ENCODE data around the gene MCHR1.
"Not testable (repeated sequence)": the region's sequence is repeated elsewhere in the genome, so short reads cannot be mapped to it uniquely, and the experiment has no call there.

Gene MCHR1

DNA sequence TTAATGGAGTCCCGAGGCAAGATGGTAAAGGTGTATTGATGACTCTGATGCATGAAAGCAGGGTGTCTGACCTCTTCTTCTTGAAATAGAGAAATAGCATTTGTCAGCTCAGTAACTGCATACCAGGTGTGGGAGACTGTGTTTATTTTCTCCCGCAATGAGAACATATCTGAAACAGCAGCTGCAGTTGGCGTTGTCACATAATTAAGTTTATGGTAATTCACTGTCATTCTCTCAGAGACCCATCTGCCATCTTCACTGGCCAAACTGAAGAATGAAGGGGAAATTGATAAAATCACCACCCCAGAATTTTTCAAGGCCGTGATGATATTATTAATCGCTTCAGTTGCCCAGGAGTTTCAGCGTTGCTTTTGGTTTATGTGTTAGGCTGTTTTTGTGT is 20.1 kb upstream of the MCHR1 start:
- DNase-seq = no peak

DNA sequence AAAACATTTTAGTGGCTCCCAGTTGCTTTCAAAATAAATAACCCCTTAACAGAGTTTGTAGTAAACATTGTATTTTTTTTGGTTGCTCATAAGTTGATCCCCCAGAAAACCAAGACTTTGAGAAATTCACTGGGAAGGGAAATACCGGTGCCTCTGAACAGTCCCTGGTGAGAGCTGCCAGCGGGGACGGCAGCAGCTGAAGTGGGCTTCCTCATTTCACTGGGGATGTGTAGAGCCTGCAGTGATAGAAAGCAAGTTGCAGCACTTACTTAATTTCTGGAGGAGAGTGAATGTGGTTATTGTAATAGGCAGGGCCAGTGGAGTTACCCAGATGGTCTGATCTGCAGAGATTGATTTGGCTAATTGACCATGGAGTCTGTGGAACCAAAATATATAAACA is 18.6 kb upstream of the MCHR1 start:
- no peak for DNase-seq

DNA sequence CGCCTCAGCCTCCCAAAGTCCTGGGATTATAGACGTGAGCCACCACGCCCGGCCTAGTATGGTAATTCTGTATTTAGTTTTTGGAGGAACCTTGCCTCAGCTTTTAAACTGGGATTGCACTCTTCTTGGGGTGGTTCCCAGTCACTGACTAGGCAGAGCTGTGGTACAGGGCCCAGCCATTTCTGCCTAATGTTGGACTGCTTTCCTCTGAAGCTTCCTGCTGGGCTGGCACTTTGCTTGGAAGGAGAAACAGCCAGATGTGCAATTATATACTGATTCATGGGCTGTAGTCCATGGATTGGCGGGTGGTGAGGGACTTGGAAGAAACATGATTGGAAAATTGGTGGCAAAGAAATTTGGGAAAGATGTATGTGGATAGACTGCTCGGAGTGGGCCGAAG is 17.6 kb upstream of the MCHR1 start:
- no peak for DNase-seq

DNA sequence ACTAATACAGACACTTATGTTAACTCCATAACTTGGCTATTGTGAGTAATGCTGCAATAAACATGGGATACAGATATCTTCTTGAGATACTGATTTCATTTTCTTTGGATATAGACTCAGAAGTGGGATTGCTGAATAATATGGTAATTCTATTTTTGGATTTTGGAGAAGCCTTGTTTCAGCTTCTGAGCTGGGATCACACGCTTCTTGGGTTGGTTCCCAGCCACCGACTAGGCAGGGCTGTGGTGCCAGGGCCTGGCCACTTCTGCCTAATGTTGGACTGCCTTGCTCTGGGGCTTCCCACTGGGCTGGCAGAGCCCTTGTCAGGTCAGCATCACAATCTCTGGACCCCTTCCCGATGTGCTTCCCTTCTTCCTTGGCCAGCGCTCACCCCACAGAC is 14.0 kb upstream of the MCHR1 start:
- no peak for DNase-seq

DNA sequence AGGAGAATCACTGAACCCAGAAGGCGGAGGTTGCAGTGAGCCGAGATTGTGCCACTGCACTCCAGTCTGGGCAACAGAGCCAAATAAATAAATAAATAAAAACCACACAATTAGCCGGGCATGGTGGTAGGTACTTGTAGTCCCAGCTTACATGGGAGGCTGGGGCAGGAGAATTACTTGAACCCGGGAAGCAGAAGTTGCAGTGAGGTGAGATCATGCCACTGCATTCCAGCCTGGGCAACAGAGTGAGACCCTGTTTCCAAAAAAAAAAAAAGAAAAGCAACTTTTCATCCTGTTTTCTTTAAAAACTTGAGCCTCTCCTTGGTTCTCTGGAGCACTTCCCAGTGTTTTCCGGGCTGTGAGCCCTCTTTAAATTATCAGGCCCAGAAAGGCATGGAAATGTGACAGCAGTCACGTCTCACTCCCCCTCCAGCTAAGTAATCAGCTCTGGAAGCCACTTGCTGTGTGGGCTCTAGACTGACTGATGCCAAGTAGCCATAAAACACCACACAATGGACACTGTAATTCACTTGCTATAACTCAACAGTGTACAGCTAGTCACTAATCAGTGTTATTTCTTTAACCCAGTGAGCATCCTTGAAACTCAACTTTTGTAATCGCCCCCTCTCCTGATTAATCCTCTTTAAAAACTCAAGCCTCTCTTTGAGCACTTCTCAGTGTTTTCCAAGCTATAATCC is 13.0 kb upstream of the MCHR1 start:
- DNase-seq = no peak

DNA sequence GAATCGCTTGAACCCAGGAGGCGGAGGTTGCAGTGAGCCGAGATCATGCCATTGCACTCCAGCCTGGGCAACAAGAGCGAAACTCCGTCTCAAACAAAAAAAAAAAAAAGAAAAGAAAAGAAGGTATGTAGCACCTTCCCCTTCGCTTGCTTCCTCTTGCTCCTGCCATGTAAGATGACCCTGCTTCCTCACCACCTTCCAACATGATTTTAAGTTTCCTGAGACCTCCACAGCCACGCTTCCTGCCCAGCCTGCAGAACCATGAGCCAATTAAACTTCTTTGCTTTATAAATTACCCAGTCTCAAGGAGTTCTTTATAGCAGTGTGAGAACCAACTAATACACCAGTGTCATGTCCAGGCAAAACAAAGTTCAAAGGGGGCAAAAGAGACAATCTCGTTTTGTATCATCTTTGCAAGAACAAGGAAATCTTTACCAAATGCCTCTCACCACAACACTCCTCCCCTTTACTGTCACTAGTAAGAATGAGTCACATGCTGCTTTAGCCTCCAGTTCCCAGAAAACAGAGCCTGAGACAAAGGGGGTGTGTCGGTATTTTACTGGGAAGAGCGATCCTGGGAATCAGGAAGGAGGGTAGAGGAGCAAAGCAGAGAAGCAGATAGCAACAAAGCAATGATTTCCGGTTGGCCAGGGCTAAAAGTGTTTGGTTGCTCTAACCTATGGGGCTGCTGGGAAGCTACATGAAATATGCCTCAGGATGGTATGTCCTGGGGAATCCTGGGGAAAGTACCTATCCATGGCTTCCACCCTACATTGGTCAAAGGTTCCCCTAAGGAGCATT is 10.5 kb upstream of the MCHR1 start:
- DNase-seq = no peak

DNA sequence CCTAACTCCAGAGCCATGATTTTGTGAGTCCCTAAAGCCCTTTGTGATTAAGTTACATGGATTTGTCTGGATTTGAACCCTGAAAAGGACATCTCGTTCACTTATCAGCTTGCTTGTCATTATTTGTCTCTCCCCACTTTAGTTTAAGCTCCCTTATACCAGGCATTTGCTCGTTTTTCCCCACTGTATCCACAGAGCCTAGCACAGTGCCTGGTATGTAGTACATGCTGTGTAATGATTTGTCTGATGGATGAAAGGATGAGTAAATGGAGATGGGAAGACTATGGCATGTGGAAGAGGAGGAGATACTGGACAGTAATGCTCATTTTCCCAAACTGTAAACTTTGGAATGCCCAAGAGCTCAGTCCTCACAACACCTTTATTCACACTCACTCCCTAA is 9.2 kb upstream of the MCHR1 start:
- DNase-seq = no peak

DNA sequence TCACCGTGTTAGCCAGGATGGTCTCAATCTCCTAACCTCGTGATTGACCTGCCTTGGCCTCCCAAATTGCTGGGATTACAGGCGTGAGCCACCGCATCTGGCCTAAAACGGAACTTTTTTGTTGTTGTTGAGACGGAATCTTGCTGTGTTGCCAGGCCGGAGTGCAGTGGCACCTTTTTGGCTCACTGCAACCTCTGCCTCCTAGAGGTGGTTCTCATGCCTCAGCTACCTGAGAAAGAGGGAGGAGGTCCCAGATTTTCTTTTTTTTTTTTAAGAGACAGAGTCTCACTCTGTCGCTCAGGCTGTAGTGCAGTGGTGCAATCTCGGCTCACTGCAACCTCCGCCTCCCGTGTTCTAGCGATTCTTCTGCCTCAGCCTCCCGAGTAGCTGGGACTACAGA is 7.9 kb upstream of the MCHR1 start:
- no peak for DNase-seq

DNA sequence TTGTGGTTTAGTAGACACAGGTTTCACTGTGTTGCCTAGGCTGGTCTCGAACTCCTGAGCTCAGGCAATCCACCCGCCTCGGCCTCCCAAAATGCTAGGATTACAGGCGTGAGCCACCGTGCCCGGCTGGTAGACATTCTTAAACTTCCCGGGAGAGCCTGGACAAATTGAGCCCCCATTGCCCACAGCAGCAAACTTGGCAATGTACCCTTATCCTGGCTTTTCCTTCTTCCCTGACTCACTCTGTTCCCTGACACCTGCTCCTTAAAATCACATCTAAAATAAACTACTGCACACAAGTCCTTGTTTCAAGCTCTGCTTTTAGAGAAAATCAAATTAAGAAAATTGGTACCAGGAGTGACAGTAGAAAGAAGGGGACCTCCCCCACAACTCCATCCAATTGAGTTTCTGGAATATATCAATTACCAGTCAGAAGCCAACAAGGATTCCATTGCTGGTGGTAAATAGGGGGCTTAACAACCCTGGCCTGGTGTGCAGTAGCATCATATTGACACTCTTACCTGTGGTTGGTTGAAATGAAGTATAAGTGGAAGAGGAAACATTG is 7.4 kb upstream of the MCHR1 start:
- no peak for DNase-seq

DNA sequence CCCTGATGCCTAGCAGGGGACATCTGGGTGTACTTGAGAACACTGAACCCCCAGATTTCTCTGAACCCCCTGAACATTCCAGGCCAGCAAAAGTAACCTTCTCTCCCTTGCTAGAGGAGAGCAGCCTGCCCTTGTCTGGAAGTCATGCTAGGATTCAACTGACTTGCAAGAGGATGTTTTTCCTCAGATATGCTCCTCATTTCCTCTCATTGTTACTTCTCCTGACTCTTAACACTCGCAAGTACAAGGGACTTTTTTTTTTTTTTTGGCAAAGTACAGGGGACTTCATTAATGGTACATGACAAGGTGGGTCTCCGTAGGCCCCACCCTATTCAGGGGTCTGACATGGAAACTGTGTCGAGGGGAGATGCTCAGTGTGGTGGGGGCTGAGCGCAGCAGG is 6.3 kb upstream of the MCHR1 start:
- no peak for DNase-seq

DNA sequence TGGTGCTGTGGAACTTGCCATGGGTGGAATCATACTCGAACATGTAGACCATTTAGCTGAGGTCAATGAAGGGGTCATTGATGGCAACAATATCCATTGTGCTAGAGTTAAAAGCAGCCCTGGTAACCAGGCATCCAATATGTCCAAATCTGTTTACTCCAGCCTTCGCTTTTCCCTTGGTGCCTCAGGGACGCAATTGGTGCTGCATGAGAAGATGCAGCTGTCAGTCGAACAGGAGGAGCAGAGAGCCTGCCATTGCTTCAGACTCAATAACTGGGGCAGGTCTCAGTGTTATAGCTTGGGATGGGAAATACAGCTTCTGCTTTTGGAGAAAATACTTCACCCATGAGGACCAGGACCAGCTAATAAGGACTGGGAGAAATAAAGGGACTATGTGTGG is 5.0 kb upstream of the MCHR1 start:
- no peak for DNase-seq

DNA sequence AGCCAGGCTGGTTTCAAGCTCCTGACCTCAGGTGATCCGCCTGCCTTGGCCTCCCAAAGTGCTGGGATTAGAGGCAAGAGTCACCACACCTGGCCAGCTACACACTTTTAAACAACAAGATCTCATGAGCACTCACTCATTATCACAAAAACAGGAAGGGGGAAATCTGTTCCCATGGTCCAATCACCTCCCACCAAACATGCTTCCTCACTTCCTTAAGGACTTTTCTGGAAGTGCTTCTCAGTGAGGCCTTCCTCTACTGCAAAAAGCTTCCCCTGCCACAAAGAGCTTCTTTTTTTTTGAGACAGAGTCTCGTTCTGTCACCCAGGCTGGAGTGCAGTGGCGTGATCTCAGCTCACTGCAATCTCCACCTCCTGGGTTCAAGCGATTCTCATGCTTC is 3.1 kb upstream of the MCHR1 start:
- DNase-seq = not testable (repeated sequence)

DNA sequence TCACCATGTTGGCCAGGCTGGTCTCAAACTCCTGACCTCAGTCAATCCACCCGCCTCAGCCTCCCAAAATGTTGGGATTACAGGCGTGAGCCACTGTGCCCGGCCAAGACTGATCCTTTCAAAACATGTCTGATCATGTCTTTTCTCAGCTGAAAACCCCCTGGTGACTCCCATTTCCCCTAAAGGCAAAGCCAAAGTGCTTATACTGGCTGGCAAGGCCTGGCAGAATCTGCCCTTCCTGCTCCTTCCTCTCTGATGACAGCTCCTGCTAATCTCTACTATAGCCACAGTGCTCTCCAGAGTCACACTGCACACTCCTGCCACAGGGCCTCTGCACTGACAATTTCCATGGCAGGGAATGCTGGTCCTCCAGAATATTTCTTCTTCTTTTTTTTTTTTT is 2.6 kb upstream of the MCHR1 start:
- no peak for DNase-seq

DNA sequence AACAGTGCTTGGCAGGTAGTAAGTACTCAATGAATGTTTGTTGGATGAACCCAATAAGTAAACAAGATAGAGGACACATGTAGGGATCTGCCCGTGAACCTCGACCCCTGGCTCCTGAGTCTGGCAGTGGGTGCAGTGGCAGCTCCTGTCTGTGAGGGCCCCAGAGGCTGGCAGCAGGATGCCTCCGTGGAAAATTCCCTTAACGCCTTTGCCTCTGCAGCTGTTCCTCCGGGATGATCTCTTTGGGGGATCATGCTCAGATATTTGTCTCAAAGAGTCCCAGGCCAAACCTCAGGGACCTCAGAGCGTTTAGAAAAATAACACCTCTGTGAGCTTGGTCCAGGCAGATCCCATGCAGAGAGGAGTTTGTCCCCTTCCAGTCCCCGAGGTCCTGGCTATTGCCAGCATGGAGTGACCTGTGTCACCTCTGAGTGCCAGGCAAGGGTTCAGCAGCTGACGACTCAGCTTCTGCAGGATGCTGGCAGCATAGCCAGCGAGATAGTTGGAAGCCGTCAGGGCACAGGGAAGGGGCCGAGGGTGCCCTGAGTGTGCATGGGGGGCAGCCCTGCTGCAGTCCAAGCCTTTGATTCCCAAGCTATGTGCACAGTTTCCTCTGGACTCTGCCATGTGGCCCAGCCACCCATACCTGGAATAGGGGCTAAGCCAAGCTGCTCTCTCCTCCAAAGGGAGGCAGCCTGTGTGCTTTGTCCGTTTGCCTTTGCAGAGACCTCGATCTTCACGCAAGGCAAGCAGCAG is 613 bp upstream of the MCHR1 start:
- DNase-seq = no peak

DNA sequence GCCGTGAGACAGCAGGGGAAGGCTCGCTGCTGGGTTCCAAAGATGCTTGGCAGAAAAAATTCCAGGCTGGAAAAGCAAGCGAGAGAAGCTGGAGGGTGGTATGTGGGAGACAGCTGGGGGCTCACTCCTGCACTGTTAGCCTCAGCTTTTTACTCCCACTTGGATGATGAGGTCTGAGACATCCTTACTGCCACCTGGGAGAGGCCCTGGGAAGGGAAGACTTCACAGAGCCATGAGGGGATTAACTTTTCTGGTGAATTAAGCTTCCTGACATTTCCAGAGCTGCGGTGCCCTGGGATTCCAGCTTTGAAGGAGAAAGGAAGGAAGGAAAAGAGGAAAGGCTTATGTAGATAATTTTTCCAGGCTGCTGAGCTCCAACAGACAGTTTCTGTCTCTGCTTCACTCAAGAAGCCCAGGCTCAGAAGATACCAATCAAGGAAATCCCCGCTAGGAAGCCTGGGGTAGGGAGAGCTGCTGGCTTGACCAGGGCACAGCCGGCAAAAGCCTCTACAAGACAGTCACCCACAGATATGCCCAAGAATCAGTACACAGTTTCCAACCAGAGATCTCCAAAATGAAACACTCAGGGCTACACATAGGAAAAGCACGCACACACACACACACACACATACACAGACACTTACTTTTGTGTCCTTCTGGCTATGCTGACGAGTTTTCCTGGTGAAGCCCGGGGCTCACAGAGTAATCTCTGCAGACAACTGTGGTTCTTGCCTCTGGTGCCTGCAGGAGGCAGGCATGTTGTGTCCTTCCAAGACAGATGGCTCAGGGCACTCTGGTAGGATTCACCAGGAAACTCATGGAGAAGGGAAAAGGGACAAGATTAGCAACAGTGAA is 907 bp downstream of the MCHR1 start:
- no peak for DNase-seq

DNA sequence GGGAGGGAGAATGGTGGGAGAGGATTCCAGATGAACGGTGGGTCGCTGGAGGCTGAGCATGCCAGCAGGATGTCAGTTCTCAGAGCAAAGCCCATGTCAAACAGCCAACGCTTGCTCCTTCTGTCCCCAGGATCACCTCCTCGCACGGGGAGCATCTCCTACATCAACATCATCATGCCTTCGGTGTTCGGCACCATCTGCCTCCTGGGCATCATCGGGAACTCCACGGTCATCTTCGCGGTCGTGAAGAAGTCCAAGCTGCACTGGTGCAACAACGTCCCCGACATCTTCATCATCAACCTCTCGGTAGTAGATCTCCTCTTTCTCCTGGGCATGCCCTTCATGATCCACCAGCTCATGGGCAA is 1.5 kb downstream of the MCHR1 start:
- DNase-seq = no peak

DNA sequence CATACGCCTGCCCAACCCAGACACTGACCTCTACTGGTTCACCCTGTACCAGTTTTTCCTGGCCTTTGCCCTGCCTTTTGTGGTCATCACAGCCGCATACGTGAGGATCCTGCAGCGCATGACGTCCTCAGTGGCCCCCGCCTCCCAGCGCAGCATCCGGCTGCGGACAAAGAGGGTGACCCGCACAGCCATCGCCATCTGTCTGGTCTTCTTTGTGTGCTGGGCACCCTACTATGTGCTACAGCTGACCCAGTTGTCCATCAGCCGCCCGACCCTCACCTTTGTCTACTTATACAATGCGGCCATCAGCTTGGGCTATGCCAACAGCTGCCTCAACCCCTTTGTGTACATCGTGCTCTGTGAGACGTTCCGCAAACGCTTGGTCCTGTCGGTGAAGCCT is 2.2 kb downstream of the MCHR1 start:
- no peak for DNase-seq

DNA sequence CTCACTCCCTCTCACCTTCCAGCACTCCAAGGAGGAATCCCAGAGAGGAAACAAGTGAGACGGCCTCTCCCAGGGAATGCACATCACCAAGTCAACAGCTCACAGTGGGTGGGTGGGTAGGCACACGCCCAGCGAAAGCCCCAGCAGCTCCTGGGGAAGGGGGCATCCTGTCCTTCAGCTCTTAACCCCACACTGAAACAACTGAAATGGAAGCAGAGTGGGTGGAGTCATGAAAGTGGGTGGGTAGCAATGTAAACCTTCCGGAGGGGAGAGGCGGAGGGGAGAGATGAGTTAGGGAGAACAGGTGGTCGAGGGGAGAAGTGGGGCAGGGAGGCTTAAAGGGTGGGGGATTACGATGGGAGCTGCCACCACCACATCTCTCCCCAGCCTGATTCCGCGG is 5.4 kb downstream of the MCHR1 start:
- no peak for DNase-seq

DNA sequence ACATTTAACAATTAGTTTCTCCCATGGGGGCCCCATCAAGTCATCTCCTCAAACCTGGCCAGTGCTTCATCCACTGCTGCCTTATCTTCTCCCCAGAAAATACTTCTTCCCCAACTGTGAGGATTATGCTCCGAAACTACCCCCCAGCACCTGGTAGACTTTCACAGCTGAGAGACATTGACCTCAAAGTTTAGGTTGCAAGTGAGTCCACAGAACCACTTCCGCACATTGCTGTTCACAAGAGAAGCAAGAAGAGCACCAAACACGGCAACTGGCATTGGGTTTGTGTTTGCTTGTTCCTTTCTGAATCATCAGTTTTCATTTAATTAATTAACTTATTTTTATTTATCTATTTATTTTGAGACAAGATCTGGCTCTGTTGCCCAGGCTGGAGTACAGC is 6.1 kb downstream of the MCHR1 start:
- peak; percentile 15 for DNase-seq

DNA sequence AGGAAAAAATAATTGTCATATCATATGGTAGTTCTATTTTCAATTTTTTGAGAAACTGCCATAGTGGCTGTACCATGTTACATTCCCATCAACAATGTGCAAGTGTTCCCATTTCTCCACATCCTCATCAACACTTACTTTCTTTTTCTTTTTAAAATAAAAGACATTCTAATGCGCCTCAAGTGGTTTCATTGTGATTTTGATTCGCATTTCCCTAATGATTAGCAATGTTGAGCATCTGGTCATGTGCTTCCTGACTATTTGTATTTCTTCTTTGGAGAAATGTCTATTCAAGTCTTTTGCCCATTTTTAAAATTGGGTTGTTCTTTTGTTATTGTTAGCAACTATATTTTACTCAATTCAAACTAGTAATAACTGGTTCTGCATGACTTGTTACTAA is 8.4 kb downstream of the MCHR1 start:
- DNase-seq = no peak

DNA sequence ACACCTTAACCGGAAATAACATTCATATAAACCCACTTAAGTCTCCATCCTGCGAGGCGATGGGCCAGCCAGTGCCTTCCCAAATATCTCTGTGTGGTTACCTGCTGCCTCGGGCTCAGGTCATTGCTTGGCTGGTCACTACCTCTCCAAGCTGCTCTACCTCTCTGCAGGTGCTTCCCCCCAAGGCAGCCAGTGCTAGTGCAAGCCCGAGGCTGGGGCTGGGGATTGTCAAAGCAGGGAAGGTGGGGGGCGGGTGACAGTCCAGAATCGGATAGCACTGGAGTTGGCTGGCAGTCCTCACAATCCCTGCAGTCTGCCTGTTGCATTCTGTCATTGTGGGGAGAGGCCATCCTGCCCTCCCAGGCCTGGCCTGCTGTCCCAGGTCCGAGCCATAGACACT is 11.1 kb downstream of the MCHR1 start:
- DNase-seq = no peak

DNA sequence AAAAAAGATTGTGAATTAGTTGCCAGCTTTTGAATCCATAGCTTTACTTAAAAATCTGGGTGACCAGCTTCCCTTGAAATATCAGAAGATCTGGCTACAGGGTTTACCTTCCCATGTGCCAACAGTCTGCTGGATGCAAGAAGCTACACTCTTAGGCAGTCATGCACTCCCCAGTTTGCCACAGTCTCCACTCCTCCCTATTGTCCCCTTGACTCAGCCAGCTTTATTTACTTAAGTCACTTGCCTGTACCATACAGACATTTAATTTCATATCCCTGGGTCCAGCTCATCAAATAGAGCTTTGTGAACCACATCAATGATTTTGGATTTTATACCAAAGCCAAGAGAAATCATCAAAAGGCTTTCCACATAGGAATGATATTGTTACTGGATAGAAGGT is 12.2 kb downstream of the MCHR1 start:
- no peak for DNase-seq

DNA sequence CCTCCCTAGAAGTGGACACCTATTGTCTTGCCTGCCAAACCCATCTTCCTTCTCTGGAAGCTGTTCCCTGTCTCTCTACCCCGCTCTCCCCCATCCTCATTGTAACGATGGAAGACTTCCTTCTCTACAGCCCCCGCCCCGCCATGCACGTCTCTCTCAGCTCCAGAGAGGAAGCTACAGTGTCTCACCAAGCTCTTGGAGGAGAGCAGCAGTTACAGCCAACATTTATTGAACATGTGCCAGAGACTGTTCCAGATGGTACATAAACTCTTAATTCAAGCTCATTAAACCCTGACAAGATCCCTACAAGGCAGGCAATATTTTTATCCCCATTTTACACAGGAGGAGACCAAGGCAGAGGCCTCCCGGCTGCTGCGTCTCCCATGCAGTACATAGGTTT is 15.1 kb downstream of the MCHR1 start:
- no peak for DNase-seq

All from CD4-positive, alpha-beta T cell treated with Interleukin-17A for 1 hour (primary cell).